IMR-90 (cell line): Measurements from ENCODE around the gene SRSF3. TPM values are rescaled to one million over a fixed set of nuclear protein-coding genes. Genes with fewer than 3 reads are reported as not detected.

Experiments
- ATAC-seq: fragments of 200-7000 bp; cut with Tn5 transposase; 2 replicates; pipeline ENCODE4 v1.9.1; 2020; ENCODE audit warnings: low read depth, mild to moderate bottlenecking, moderate library complexity
- BruUV-seq: library from RNA; stranded (reverse); fragments of 400-500 nt; replicated peaks from 2 replicates; lab custom pipeline; 2021; lab: Mats Ljungman, UMichigan
- CTCF ChIA-PET: fragments of 300-600 bp; formaldehyde crosslinking; extraction: SDS; loops from one replicate; lab custom pipeline; 2021; ENCODE audit warnings: antibody characterized with exemption; lab: Yijun Ruan, JAX
- POLR2A ChIA-PET: fragments of 300-600 bp; sonication (Branson Sonifier 250); formaldehyde crosslinking; loops from one replicate; lab custom pipeline; 2022; ENCODE audit warnings: antibody characterized with exemption; ENCODE audit not compliant: unreplicated experiment; lab: Charles Lee
- DNase-seq: peaks from one replicate; pipeline ENCODE4 v3.0.0; 2013
- H2AFZ ChIP-seq: replicated peaks from 2 replicates; pipeline ENCODE3; 2013; ENCODE audit warnings: low read length, mild to moderate bottlenecking; ENCODE audit not compliant: poor library complexity
- H2AK5ac ChIP-seq: 2 replicates; pipeline ENCODE4 v1.6.1; 2013; ENCODE audit warnings: low read depth, low read length, inconsistent platforms
- H2AK9ac ChIP-seq: replicated peaks from 2 replicates; pipeline ENCODE3; 2013; ENCODE audit warnings: mild to moderate bottlenecking, low read depth, low read length, moderate library complexity; ENCODE audit not compliant: poor library complexity
- H2BK120ac ChIP-seq: 2 replicates; pipeline ENCODE4 v1.6.1; 2013; ENCODE audit warnings: low read depth, low read length, inconsistent platforms
- H2BK15ac ChIP-seq: 3 replicates; pipeline ENCODE4 v1.6.1; 2013; ENCODE audit warnings: low read depth, low read length, inconsistent platforms
- H2BK20ac ChIP-seq: 2 replicates; pipeline ENCODE4 v1.6.1; 2013; ENCODE audit warnings: low read depth, mild to moderate bottlenecking, inconsistent platforms, low read length, moderate library complexity
- H2BK5ac ChIP-seq: 2 replicates; pipeline ENCODE4 v1.6.1; 2013; ENCODE audit warnings: mild to moderate bottlenecking, low read depth, low read length, inconsistent platforms; ENCODE audit not compliant: poor library complexity, severe bottlenecking
- H3K14ac ChIP-seq: replicated peaks from 2 replicates; pipeline ENCODE4 v1.6.1; 2013; ENCODE audit warnings: low read depth, low read length, inconsistent platforms
- H3K18ac ChIP-seq: 2 replicates; pipeline ENCODE4 v1.6.1; 2013; ENCODE audit warnings: low read depth, low read length, control low read depth
- H3K23ac ChIP-seq: 2 replicates; pipeline ENCODE4 v1.6.1; 2013; ENCODE audit warnings: low read depth, low read length, inconsistent platforms
- H3K27ac ChIP-seq: 2 replicates; pipeline ENCODE4 v1.5.1; 2013; ENCODE audit warnings: mild to moderate bottlenecking, control low read depth, low read length; ENCODE audit not compliant: insufficient read depth
- H3K27me3 ChIP-seq: 2 replicates; pipeline ENCODE4 v1.6.1; 2013; ENCODE audit warnings: low read length; ENCODE audit not compliant: control insufficient read depth, insufficient read depth
- H3K36me3 ChIP-seq: 2 replicates; pipeline ENCODE4 v1.6.1; 2013; ENCODE audit warnings: low read length, mixed read lengths; ENCODE audit not compliant: control insufficient read depth, insufficient read depth
- H3K4ac ChIP-seq: 2 replicates; pipeline ENCODE4 v1.6.1; 2013; ENCODE audit warnings: low read depth, low read length, inconsistent platforms
- H3K4me1 ChIP-seq: 2 replicates; pipeline ENCODE4 v1.6.1; 2013; ENCODE audit warnings: low read length, mixed read lengths; ENCODE audit not compliant: control insufficient read depth, insufficient read depth
- H3K4me2 ChIP-seq: 2 replicates; pipeline ENCODE4 v1.6.1; 2013; ENCODE audit warnings: low read depth, mild to moderate bottlenecking, control low read depth, low read length, moderate library complexity
- H3K4me3 ChIP-seq: 2 replicates; pipeline ENCODE4 v1.5.1; 2013; ENCODE audit warnings: low read depth, mild to moderate bottlenecking, control low read depth, low read length, moderate library complexity; ENCODE audit not compliant: insufficient read depth
- H3K56ac ChIP-seq: 2 replicates; pipeline ENCODE4 v1.6.1; 2013; ENCODE audit warnings: low read length, inconsistent platforms; ENCODE audit not compliant: insufficient read depth; ENCODE audit errors: extremely low read depth
- H3K79me1 ChIP-seq, 2 experiments: 2 replicates each; pipeline ENCODE4 v1.6.1; 2013; ENCODE audit warnings: low read length in 2 of 2, inconsistent platforms in 1 of 2, low read depth in 1 of 2
- H3K9ac ChIP-seq: 2 replicates; pipeline ENCODE4 v1.6.1; 2013; ENCODE audit warnings: low read depth, low read length, control low read depth
- H3K9me1 ChIP-seq: 2 replicates; pipeline ENCODE4 v1.6.1; 2013; ENCODE audit warnings: low read length, inconsistent platforms; ENCODE audit not compliant: insufficient read depth
- H3K9me3 ChIP-seq: 2 replicates; pipeline ENCODE4 v1.6.1; 2013; ENCODE audit warnings: low read length; ENCODE audit not compliant: control insufficient read depth, insufficient read depth
- H4K20me1 ChIP-seq: 2 replicates; pipeline ENCODE4 v1.6.1; 2013; ENCODE audit warnings: low read length, inconsistent platforms; ENCODE audit not compliant: insufficient read depth
- H4K5ac ChIP-seq: 2 replicates; pipeline ENCODE4 v1.6.1; 2013; ENCODE audit warnings: mild to moderate bottlenecking, low read depth, low read length, control low read depth
- H4K8ac ChIP-seq, 2 experiments: 2 replicates each; pipeline ENCODE4 v1.6.1; 2013; ENCODE audit warnings: low read depth in 2 of 2, low read length in 2 of 2, control low read depth in 1 of 2, inconsistent platforms in 1 of 2
- H4K91ac ChIP-seq: 2 replicates; pipeline ENCODE4 v1.6.1; 2013; ENCODE audit warnings: low read depth, low read length, inconsistent platforms; ENCODE audit not compliant: insufficient read depth
- ELK1 ChIP-seq: fragments of 150-350 bp; IDR thresholded peaks from 2 replicates; pipeline ENCODE4 v1.6.1; 2016; ENCODE audit warnings: low read depth, mild to moderate bottlenecking, low read length, moderate library complexity, borderline replicate concordance
- FOS ChIP-seq: fragments of 150-350 bp; IDR thresholded peaks from 2 replicates; pipeline ENCODE4 v1.6.1; 2016; ENCODE audit warnings: low read depth, low read length
- MAFK ChIP-seq: IDR thresholded peaks from 2 replicates; pipeline ENCODE4 v1.6.1; 2012; ENCODE audit warnings: low read depth, low read length, improper control_type of control experiment
- MXI1 ChIP-seq: IDR thresholded peaks from 2 replicates; pipeline ENCODE4 v1.6.1; 2012; ENCODE audit warnings: low read depth, mild to moderate bottlenecking, low read length, moderate library complexity, borderline replicate concordance
- RAD21 ChIP-seq: IDR thresholded peaks from 2 replicates; pipeline ENCODE4 v1.6.1; 2012; ENCODE audit warnings: low read length, improper control_type of control experiment
- RCOR1 ChIP-seq: IDR thresholded peaks from 2 replicates; pipeline ENCODE4 v1.6.1; 2012; ENCODE audit warnings: mild to moderate bottlenecking, low read length, improper control_type of control experiment; ENCODE audit not compliant: insufficient replicate concordance
- RFX5 ChIP-seq: IDR thresholded peaks from 2 replicates; pipeline ENCODE4 v1.8.0; 2012; ENCODE audit warnings: low read depth, mild to moderate bottlenecking, low read length, moderate library complexity
- WGBS, 2 experiments: methylation state at CpG; one replicate each; pipeline versions ENCODE4 v1.1.5 to v1.1.7; 2013; ENCODE audit warnings: missing lambda C conversion rate in 2 of 2; ENCODE audit not compliant: insufficient read length in 1 of 2; ENCODE audit errors: extremely low coverage in 2 of 2; 5-methylcytosine and 5-hydroxymethylcytosine counted together
- dilution Hi-C: fragments of 300-500 bp; cut with HindIII; formaldehyde crosslinking; loops from one replicate; pipeline ENCODE4 v1.14.3; 2018; ENCODE audit warnings: low sequenced_read_pairs; ENCODE audit not compliant: unreplicated experiment
- in situ Hi-C: fragments of 300-500 bp; cut with MboI; formaldehyde crosslinking; loops from 3 replicates; pipeline ENCODE4 v1.14.3; 2019; ENCODE audit warnings: low sequenced_read_pairs, inconsistent platforms, mixed read lengths
- intact Hi-C: fragments of 100-400 bp; cut with micrococcal nuclease; formaldehyde crosslinking; loops from 2 replicates; pipeline ENCODE4 v1.10.0; 2022
- polyA plus RNA-seq, 3 experiments: library from polyadenylated mRNA; depleted of rRNA; stranded (reverse); fragments of >200 nt; gene quantifications; 2 replicates each; pipeline ENCODE4 v1.2.3, GENCODE V29; 2012; ENCODE audit warnings: low replicate concordance in 1 of 3
- total RNA-seq: library from RNA; depleted of rRNA; stranded (reverse); fragments of >200 nt; gene quantifications from 2 replicates; pipeline ENCODE4 v1.2.3, GENCODE V29; 2012
- TF ChIP-seq, protein P1 (sequence below): fragments of 150-350 bp; IDR thresholded peaks from 2 replicates; pipeline ENCODE4 v1.6.1; 2017; ENCODE audit warnings: mild to moderate bottlenecking, antibody characterized with exemption, low read length, low read depth
- TF ChIP-seq, protein P2 (sequence below): conservative IDR thresholded peaks from 2 replicates; pipeline ENCODE4 v1.5.1; 2012; ENCODE audit warnings: mild to moderate bottlenecking, low read depth, low read length, improper control_type of control experiment

Gene SRSF3
- total and polyA plus RNA-seq, 2 of the 4 experiments (the other 2 are of a cell fraction) = 237 to 297 TPM

DNA sequence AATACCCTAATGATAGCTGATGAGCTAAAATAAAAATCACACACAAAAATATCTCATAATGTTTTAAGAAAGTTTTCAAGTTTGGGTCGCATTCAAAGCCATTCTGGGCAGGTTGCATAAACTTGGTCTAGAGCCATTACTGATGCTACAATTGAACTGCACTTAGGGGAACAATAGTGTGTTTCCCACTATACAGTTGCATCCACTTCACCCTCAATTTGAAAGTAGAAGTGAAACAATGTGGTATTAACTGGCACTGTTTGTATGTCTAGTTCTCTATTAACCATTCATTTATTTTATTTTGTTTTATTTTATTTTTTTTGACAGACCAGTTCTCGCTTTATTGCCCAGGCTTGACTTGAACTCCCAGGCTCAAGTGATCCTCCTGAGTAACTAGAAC lies 23.9 kb upstream of the SRSF3 start:
- no CpG with 5 or more reads among the region's 2 CpGs for WGBS, 2 experiments
- CTCF ChIA-PET = interaction anchor here (0.6 kb wide), 1 partner anchor 36 kb away, joined by 4 read pairs; no protein-coding TSS in a partner anchor
- peaks cover 2% of the 10 kb centered on the region; the same call in 1 of the 2 replicates for H3K9me3 ChIP-seq

More for the DNA sequence above, 23.9 kb upstream of the SRSF3 start:
- Histone ChIP-seq H3K9me1 (peaks cover 4% of the 10 kb centered on the region; the same call in 1 of the 2 replicates), H3K27ac (no peak overlapping the region), H2BK15ac (no peak overlapping the region), H3K23ac (no peak overlapping the region), H3K4me3 (no peak overlapping the region), H3K9ac (no peak overlapping the region), H2BK120ac (no peak overlapping the region), H2AK5ac (no peak overlapping the region), H2BK5ac (no peak overlapping the region), H4K8ac (no peak overlapping the region), H4K20me1 (no peaks in the 10 kb centered on the region; the same call in 1 of the 2 replicates), H3K36me3 (no peaks in the 10 kb centered on the region), H3K4me2 (no peak overlapping the region), H3K4me1 (no peaks in the 10 kb centered on the region; the same call in 1 of the 2 replicates), H3K14ac (no peak overlapping the region), H3K79me1 (peaks cover 0 to 4% of the 10 kb centered on the region in 2 experiments; a peak in 2 of 4 replicates), H2AFZ (no peak overlapping the region), H3K56ac (no peak overlapping the region), H2AK9ac (no peak overlapping the region), H2BK20ac (no peak overlapping the region), H4K5ac (no peak overlapping the region), H4K91ac (no peak overlapping the region), H3K4ac (no peak overlapping the region), H3K18ac (no peak overlapping the region), H3K27me3 (no peaks in the 10 kb centered on the region)
- POLR2A ChIA-PET = no interaction called here
- intact Hi-C loops (no loop called here), dilution Hi-C loops (no loop called here), in situ Hi-C loops (no loop called here)
- DNase-seq = no peak
- no TSS peak for BruUV-seq
- no peak for ATAC-seq
- no peak for TF ChIP-seq RCOR1
- TF ChIP-seq ELK1 = no peak
- TF ChIP-seq MXI1 = no peak
- no peak for TF ChIP-seq RFX5
- no peak for TF ChIP-seq RAD21
- no peak for TF ChIP-seq FOS
- TF ChIP-seq, protein P1, sequence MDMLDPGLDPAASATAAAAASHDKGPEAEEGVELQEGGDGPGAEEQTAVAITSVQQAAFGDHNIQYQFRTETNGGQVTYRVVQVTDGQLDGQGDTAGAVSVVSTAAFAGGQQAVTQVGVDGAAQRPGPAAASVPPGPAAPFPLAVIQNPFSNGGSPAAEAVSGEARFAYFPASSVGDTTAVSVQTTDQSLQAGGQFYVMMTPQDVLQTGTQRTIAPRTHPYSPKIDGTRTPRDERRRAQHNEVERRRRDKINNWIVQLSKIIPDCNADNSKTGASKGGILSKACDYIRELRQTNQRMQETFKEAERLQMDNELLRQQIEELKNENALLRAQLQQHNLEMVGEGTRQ = no peak
- no peak for TF ChIP-seq MAFK
- TF ChIP-seq, protein P2, sequence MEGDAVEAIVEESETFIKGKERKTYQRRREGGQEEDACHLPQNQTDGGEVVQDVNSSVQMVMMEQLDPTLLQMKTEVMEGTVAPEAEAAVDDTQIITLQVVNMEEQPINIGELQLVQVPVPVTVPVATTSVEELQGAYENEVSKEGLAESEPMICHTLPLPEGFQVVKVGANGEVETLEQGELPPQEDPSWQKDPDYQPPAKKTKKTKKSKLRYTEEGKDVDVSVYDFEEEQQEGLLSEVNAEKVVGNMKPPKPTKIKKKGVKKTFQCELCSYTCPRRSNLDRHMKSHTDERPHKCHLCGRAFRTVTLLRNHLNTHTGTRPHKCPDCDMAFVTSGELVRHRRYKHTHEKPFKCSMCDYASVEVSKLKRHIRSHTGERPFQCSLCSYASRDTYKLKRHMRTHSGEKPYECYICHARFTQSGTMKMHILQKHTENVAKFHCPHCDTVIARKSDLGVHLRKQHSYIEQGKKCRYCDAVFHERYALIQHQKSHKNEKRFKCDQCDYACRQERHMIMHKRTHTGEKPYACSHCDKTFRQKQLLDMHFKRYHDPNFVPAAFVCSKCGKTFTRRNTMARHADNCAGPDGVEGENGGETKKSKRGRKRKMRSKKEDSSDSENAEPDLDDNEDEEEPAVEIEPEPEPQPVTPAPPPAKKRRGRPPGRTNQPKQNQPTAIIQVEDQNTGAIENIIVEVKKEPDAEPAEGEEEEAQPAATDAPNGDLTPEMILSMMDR = no peak
